Naive B cell (primary cell): Measurements from ENCODE around the gene TRDN. TPM values are rescaled to one million over a fixed set of nuclear protein-coding genes. Genes with fewer than 3 reads are reported as not detected.
"Not testable (repeated sequence)": the region's sequence is repeated elsewhere in the genome, so short reads cannot be mapped to it uniquely, and the experiment has no call there.

Experiments
- ATAC-seq, 2 donors: fragments of 150-1000 bp; cut with Tn5 transposase; 2 replicates each; pipeline ENCODE4 v1.10.0; 2021; ENCODE audit warnings: low read depth in 2 of 2, mild to moderate bottlenecking in 2 of 2, moderate library complexity in 2 of 2
- DNase-seq: peaks from one replicate; pipeline ENCODE4 v3.0.0; 2022
- H3K27ac Mint-ChIP-seq, 6 donors: one replicate each; pipeline ENCODE4 v1.8.0; 2020 to 2022; ENCODE audit warnings: mild to moderate bottlenecking in 6 of 6, mixed read lengths in 6 of 6, moderate library complexity in 5 of 6, inconsistent platforms in 2 of 6
- H3K27me3 Mint-ChIP-seq, 3 donors: one replicate each; pipeline ENCODE4 v1.8.0; 2021 to 2022; ENCODE audit warnings: mixed read lengths in 3 of 3, mild to moderate bottlenecking in 1 of 3
- H3K36me3 Mint-ChIP-seq, 2 donors: one replicate each; pipeline ENCODE4 v1.8.0; 2020 to 2022; ENCODE audit warnings: mixed read lengths in 2 of 2, inconsistent platforms in 1 of 2, mild to moderate bottlenecking in 1 of 2
- H3K4me1 Mint-ChIP-seq, 3 donors: one replicate each; pipeline ENCODE4 v1.8.0; 2020 to 2022; ENCODE audit warnings: mixed read lengths in 3 of 3, inconsistent platforms in 1 of 3, mild to moderate bottlenecking in 1 of 3, moderate library complexity in 1 of 3
- H3K4me3 Mint-ChIP-seq, 8 donors: one replicate each; pipeline ENCODE4 v1.8.0; 2020 to 2022; ENCODE audit warnings: mild to moderate bottlenecking in 8 of 8, mixed read lengths in 8 of 8, moderate library complexity in 8 of 8, inconsistent platforms in 2 of 8
- H3K9me3 Mint-ChIP-seq, 7 donors: one replicate each; pipeline ENCODE4 v1.8.0; 2020 to 2022; ENCODE audit warnings: mixed read lengths in 7 of 7, mild to moderate bottlenecking in 5 of 7, inconsistent platforms in 2 of 7, moderate library complexity in 1 of 7
- polyA plus RNA-seq, 6 donors: library from polyadenylated mRNA; unstranded; fragments of 300-500 nt; fragmentation: Illumina TruSeq; gene quantifications; one replicate each; pipeline ENCODE4 v1.2.3, GENCODE V29; 2021; ENCODE audit warnings: low read depth in 6 of 6

Gene TRDN
- polyA plus RNA-seq, 6 donors from 2014 or later = not detected

DNA sequence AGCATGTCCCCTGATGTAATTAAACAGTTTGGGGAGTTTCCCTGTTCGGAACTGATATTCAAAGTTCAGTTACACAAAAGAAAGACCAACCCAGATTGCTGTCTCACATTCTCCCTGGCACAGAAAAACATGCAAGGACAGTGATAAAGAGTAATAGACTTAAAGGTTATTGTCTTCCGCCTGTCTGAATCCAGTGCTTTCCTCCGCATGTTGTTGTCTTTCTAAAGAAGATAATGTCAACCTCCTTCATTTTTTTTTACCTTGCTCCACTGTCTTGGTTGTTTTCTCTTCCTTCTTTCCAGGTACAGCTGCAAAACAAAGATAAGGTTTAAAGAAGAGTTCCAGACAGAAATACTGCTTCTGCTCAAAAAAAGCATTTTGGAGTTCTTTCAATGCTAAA lies 284.5 kb downstream of the TRDN start:
- no peaks in the 10 kb centered on the region for H3K36me3 Mint-ChIP-seq
- no peak overlapping the region for H3K27ac Mint-ChIP-seq
- no peaks in the 10 kb centered on the region for H3K27me3 Mint-ChIP-seq
- H3K4me3 Mint-ChIP-seq = no peak overlapping the region
- H3K4me1 Mint-ChIP-seq = no peaks in the 10 kb centered on the region
- no peak for ATAC-seq
- H3K9me3 Mint-ChIP-seq = peaks cover 0 to 1% (median 0%) of the 10 kb centered on the region in 7 donors
- no peak for DNase-seq

- no peak overlapping the region for H3K27ac Mint-ChIP-seq
- H3K4me1 Mint-ChIP-seq = no peaks in the 10 kb centered on the region
- no peak overlapping the region for H3K4me3 Mint-ChIP-seq
Observed at GRCh38 chr6:123343836-123344235, 292.9 kb downstream of the TRDN start.

DNA sequence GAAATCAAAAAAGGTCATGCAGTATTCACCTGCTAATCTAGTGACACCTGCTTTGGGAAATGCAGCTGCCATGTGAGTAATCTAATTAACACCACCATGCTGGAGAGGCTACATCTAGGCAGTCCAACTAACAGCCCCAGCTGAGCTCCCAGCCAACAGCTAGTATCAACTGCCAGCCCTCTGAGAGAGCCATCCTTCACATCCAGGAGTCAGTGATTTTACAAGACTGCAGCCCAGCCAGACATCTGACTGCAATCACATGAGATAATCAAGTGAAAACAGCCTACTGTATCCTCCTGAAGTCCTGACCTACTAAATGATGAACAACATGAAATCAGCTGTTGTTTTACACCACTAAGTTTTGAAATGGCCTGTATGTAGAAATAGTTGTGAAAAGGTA lies 298.4 kb downstream of the TRDN start:
- no peaks in the 10 kb centered on the region for H3K36me3 Mint-ChIP-seq
- no peak for DNase-seq

More at GRCh38 chr6:123343836-123344235, 292.9 kb downstream of the TRDN start:
- DNase-seq (no peak), ATAC-seq (no peak)
- Mint-ChIP-seq H3K27me3 (no peaks in the 10 kb centered on the region), H3K9me3 (no peaks in the 10 kb centered on the region), H3K36me3 (no peaks in the 10 kb centered on the region)

DNA sequence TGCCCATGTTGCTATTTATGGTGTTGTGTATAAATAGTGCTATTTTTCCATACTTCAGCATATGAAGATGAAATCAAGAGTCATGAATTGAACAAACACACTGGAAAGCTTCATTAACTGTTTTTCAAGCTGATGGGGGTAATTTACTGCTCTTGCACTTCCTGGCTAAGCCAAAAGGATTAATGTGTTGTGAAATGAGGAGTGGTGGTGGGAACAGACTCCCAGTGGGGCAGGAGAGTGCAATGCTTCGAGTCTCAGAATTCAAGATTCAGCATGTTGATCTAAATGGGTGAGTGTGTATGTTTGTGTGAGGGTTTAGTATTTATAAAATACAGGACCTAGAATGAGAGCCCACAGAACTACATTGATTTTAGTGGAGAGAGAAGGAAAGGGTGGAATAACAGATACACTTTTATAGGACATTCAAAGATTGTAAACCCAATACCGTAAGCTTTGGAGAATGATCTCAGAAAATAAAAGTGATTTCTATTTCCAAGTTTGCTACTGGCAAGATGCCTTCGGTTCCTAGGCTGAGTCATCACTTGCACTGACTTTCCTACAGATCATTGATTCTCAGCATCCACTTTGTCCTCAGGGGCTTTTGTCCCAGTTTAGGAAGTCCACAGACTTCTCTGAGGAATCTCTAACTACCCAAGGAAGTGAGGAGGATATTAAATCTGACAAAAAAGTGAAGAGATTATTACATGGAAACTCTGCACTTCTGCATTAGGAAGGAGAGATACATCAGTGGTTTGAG lies 303.6 kb downstream of the TRDN start:
- no peaks in the 10 kb centered on the region for H3K27me3 Mint-ChIP-seq
- H3K27ac Mint-ChIP-seq = no peak overlapping the region
- H3K4me3 Mint-ChIP-seq = no peak overlapping the region
- DNase-seq (no peak), ATAC-seq (no peak)
- peaks cover 0 to 3% (median 0%) of the 10 kb centered on the region in 7 donors for H3K9me3 Mint-ChIP-seq
- no peaks in the 10 kb centered on the region for H3K4me1 Mint-ChIP-seq
- no peaks in the 10 kb centered on the region for H3K36me3 Mint-ChIP-seq

More for the DNA sequence above, 298.4 kb downstream of the TRDN start:
- H3K27me3 Mint-ChIP-seq = no peaks in the 10 kb centered on the region
- H3K9me3 Mint-ChIP-seq = peaks cover 0 to 2% (median 0%) of the 10 kb centered on the region in 7 donors
- H3K4me3 Mint-ChIP-seq = no peak overlapping the region
- H3K4me1 Mint-ChIP-seq = no peaks in the 10 kb centered on the region
- ATAC-seq = no peak
- no peak overlapping the region for H3K27ac Mint-ChIP-seq

GRCh38 chr6:123332070-123332469 lies 304.7 kb downstream of the TRDN start:
- no peak for DNase-seq
- ATAC-seq = no peak
- Mint-ChIP-seq H3K4me3 (no peak overlapping the region), H3K9me3 (peaks cover 0 to 4% (median 0%) of the 10 kb centered on the region in 7 donors), H3K4me1 (no peaks in the 10 kb centered on the region), H3K36me3 (no peaks in the 10 kb centered on the region), H3K27me3 (no peaks in the 10 kb centered on the region), H3K27ac (no peak overlapping the region)

- no peak overlapping the region for H3K27ac Mint-ChIP-seq
- H3K4me1 Mint-ChIP-seq = no peaks in the 10 kb centered on the region
- H3K36me3 Mint-ChIP-seq = no peaks in the 10 kb centered on the region
- no peaks in the 10 kb centered on the region for H3K27me3 Mint-ChIP-seq
- ATAC-seq (no peak), DNase-seq (no peak)
- H3K4me3 Mint-ChIP-seq = no peak overlapping the region
- H3K9me3 Mint-ChIP-seq = peaks cover 0 to 4% (median 0%) of the 10 kb centered on the region in 7 donors
Observed at GRCh38 chr6:123329337-123329736, 307.4 kb downstream of the TRDN start.

- Mint-ChIP-seq H3K4me1 (no peaks in the 10 kb centered on the region), H3K27ac (no peak overlapping the region), H3K27me3 (no peaks in the 10 kb centered on the region), H3K4me3 (no peak overlapping the region), H3K9me3 (peaks cover 0 to 2% (median 0%) of the 10 kb centered on the region in 7 donors), H3K36me3 (no peaks in the 10 kb centered on the region)
- ATAC-seq (no peak), DNase-seq (no peak)
Observed at GRCh38 chr6:123323452-123324329, 313.1 kb downstream of the TRDN start.

GRCh38 chr6:123321020-123321419 lies 315.7 kb downstream of the TRDN start:
- no peaks in the 10 kb centered on the region for H3K4me1 Mint-ChIP-seq
- no peaks in the 10 kb centered on the region for H3K27me3 Mint-ChIP-seq
- ATAC-seq (no peak), DNase-seq (no peak)
- no peak overlapping the region for H3K4me3 Mint-ChIP-seq
- no peaks in the 10 kb centered on the region for H3K9me3 Mint-ChIP-seq
- no peak overlapping the region for H3K27ac Mint-ChIP-seq
- H3K36me3 Mint-ChIP-seq = no peaks in the 10 kb centered on the region

GRCh38 chr6:123316733-123317323 lies 319.9 kb downstream of the TRDN start:
- H3K36me3 Mint-ChIP-seq = no peaks in the 10 kb centered on the region
- no peak overlapping the region for H3K27ac Mint-ChIP-seq
- H3K4me3 Mint-ChIP-seq = no peak overlapping the region
- no peak for ATAC-seq
- peaks cover 0 to 5% (median 0%) of the 10 kb centered on the region in 7 donors for H3K9me3 Mint-ChIP-seq
- H3K4me1 Mint-ChIP-seq = no peaks in the 10 kb centered on the region
- H3K27me3 Mint-ChIP-seq = no peaks in the 10 kb centered on the region
- DNase-seq = no peak

DNA sequence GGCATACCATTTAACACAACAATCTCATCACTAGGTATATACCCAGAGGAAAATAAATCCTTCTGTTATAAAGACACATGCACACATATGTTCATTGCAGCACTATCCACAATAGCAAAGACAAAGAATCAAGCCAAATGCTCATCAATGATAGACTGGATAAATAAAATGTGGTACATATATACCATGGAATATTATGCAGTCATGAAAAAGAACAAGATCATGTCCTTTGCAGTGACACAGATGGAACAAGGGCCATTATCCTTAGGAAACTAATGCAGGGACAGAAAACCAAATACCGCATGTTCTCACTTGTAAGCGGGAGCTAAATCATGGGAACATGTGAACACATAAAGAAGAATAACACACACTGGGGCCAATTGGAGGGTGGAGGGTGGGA lies 322.3 kb downstream of the TRDN start:
- DNase-seq, H3K27ac Mint-ChIP-seq, H3K4me1 Mint-ChIP-seq, H3K4me3 Mint-ChIP-seq, H3K27me3 Mint-ChIP-seq, H3K36me3 Mint-ChIP-seq, ATAC-seq: not testable (repeated sequence)
- H3K9me3 Mint-ChIP-seq = peaks cover 0 to 10% (median 3%) of the 10 kb centered on the region in 7 donors

DNA sequence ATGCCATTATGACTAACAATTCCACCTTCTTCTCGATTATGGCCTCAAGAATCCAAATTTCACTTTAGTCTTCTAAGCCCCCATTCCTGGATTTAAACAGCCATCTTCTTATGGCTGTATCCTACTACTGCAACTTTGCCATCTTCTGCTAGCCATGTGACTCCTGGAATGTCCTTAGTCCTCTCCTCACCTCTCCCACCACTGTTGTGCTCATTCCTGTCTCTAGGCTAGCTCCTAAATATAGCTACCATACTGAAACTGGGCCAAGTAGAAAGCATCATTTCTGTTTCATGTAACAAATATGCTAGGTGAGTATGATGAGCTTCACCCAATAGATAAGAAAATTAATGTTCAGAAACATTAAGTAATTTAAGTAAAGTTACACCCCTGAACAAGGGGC lies 327.6 kb downstream of the TRDN start:
- no peak overlapping the region for H3K4me3 Mint-ChIP-seq
- H3K9me3 Mint-ChIP-seq = peaks cover 0 to 7% (median under 1%) of the 10 kb centered on the region in 7 donors
- ATAC-seq (no peak), DNase-seq (no peak)
- no peaks in the 10 kb centered on the region for H3K4me1 Mint-ChIP-seq
- H3K36me3 Mint-ChIP-seq = no peaks in the 10 kb centered on the region
- H3K27me3 Mint-ChIP-seq = no peaks in the 10 kb centered on the region
- no peak overlapping the region for H3K27ac Mint-ChIP-seq

- DNase-seq (no peak), ATAC-seq (no peak)
- Mint-ChIP-seq H3K36me3 (no peaks in the 10 kb centered on the region), H3K27me3 (no peaks in the 10 kb centered on the region), H3K4me1 (no peaks in the 10 kb centered on the region), H3K4me3 (no peak overlapping the region), H3K9me3 (peaks cover 0 to 7% (median 0%) of the 10 kb centered on the region in 7 donors), H3K27ac (no peak overlapping the region)
Observed at GRCh38 chr6:123306334-123306733, 330.4 kb downstream of the TRDN start.

DNA sequence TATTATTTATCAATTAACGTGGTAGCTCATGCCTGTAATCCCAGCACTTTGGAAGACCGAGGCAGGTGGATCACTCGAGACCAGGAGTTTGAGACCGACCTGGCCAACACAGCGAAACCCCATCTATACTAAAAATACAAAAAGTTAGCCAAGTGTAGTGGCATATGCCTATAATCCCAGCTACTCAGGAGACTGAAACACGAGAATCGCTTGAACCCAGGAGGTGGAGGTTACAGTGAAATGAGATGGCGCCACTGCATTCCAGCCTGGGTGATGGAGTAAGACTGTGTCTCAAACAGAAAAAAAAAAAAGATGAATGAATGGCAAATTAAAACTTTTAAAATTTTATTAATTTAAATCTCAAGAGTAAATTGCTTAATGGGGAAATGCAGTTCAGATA lies 341.1 kb downstream of the TRDN start:
- Mint-ChIP-seq H3K4me3 (no peak overlapping the region), H3K27ac (no peak overlapping the region), H3K9me3 (peaks cover 0 to 3% (median 0%) of the 10 kb centered on the region in 7 donors), H3K4me1 (no peaks in the 10 kb centered on the region), H3K27me3 (no peaks in the 10 kb centered on the region), H3K36me3 (no peaks in the 10 kb centered on the region)
- DNase-seq (no peak), ATAC-seq (no peak)
